SU-DHL-6 (cell line): Measurements from ENCODE around the gene CDH23.

Experiments used
- EZH2phosphoT487 ChIP-seq: fragments of 200-600 bp; sonication (generic), shearing (Covaris generic); conservative IDR thresholded peaks from 2 replicates; pipeline ENCODE4 v1.6.1; 2018; ENCODE audit warnings: mild to moderate bottlenecking, antibody characterized with exemption, low read length, moderate library complexity, mixed read lengths
- TF ChIP-seq, protein P1 (sequence below): fragments of 200-600 bp; sonication (generic); IDR thresholded peaks from one replicate; pipeline ENCODE4 v1.5.1; 2017; ENCODE audit warnings: antibody characterized with exemption, mild to moderate bottlenecking, low read length, moderate library complexity; ENCODE audit not compliant: insufficient read depth, poor library complexity, severe bottlenecking

DNA sequence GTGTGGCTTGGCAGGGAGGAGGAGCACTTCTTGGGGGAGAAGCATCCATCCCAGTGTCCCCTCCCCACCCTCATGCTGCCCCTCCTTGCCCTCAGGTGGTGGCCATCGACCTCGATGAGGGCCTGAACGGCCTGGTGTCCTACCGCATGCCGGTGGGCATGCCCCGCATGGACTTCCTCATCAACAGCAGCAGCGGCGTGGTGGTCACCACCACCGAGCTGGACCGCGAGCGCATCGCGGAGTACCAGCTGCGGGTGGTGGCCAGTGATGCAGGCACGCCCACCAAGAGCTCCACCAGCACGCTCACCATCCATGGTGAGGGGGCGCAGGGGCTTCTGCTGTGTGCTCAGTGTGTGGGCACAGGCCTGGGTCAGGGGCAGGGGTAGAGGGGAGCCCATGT is 308.1 kb downstream of the CDH23 start:
- TF ChIP-seq, protein P1, sequence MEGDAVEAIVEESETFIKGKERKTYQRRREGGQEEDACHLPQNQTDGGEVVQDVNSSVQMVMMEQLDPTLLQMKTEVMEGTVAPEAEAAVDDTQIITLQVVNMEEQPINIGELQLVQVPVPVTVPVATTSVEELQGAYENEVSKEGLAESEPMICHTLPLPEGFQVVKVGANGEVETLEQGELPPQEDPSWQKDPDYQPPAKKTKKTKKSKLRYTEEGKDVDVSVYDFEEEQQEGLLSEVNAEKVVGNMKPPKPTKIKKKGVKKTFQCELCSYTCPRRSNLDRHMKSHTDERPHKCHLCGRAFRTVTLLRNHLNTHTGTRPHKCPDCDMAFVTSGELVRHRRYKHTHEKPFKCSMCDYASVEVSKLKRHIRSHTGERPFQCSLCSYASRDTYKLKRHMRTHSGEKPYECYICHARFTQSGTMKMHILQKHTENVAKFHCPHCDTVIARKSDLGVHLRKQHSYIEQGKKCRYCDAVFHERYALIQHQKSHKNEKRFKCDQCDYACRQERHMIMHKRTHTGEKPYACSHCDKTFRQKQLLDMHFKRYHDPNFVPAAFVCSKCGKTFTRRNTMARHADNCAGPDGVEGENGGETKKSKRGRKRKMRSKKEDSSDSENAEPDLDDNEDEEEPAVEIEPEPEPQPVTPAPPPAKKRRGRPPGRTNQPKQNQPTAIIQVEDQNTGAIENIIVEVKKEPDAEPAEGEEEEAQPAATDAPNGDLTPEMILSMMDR, result no peak
- TF ChIP-seq EZH2phosphoT487, result no peak
